Hypothalamus (tissue), 51 donors: Measurements from ENCODE around the gene NFIL3.

Experiments
- DNase-seq, 51 donors: peaks; one replicate each; lab custom pipeline; 2025; lab: John Stamatoyannopoulos, UW

NFIL3 gene

GRCh38 chr9:91422758-91423711, 597 bp downstream of the NFIL3 start:
- DNase-seq, result peak in 36 of 51 donors; percentile 14 to 88 (median 42)

GRCh38 chr9:91421971-91422757, 1.5 kb downstream of the NFIL3 start:
- peak in 2 of 51 donors; percentile 42 to 78 for DNase-seq

DNA sequence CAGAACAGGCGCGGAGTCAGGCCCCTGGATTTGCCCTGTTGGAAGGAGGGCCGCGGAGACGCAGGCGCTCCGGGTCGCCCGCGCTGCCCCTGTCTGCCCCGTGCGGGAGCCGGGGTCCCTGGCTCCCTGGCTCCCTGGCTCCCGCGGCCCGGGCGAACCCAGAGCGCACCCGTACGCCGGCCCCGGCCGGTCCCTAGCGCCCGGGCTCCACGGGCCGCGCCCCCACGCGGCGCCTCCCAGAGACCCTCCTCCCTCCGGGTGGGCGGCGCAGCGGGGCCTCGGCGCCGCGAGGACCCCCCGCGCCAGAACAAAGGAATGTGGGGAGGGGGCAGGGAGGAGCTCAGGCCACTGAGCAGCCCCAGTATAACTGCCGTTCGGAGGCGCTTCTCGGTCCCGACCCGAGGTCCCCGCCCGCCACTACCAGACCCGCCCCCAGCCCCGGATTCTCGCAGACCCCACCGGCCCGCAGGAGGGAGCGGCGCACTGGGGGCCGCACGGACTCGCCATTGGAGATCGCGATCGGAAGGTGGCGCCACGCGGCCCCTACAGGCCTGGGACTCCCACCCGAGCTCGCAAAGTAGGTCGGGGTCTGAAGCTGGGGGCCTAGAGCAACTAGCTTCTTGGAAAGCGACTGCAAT, 2.4 kb downstream of the NFIL3 start:
- peak in 17 of 51 donors; percentile 4 to 44 (median 26) for DNase-seq

DNA sequence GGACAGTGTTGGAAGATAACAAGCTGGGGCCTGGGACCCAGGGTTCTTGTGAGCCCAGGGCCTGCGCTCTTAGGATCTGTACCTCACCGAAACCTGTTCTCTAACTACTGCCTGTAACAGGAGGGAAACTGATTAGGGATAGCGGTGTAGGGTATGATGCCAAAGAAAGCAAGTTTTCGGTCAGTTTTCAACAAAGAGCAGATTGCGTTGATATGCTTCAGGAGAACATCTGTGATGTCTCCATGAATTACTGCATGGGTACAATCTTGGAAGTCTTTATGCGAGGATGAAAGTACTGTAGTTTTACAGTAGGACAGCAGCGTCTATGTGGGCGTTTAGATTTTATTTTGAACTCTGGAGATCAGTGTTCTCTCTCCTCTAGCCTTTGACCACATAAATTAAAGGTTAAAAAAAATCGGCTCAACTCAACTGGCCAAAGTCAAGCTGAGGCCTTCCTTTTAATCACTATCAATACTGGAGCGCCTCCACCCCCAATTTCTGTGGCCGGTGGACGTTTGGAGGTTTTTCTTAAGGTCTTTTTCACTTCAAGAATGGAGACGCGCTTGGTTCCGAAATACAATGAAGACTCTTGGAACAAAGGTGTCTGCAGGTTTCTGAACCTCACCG, 3.0 kb downstream of the NFIL3 start:
- no peak for DNase-seq

- DNase-seq, result peak in 1 of 51 donors; percentile 10
These were observed 4.1 kb downstream of the NFIL3 start for GRCh38 chr9:91419222-91420191.

DNA sequence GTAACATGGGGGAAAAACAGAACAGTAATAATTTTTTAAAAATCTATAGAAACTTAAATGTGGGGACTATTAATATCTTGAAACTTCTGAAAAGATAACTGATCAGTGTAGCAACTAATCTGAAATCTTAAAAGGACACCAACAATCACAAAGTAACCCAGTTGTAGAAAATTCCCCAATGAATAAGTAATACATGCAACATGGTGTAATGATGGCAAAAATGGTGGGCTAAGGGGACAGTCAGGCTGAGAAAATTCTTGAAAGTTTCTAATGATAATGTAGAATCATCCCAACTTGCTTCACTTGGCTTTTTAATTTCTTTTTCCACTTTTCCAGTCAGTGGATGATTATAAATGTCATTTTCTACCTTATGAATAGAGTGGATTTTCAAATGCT, 5.4 kb downstream of the NFIL3 start:
- no peak for DNase-seq

- no peak for DNase-seq
These were observed 5.9 kb downstream of the NFIL3 start for GRCh38 chr9:91417602-91418214.

DNA sequence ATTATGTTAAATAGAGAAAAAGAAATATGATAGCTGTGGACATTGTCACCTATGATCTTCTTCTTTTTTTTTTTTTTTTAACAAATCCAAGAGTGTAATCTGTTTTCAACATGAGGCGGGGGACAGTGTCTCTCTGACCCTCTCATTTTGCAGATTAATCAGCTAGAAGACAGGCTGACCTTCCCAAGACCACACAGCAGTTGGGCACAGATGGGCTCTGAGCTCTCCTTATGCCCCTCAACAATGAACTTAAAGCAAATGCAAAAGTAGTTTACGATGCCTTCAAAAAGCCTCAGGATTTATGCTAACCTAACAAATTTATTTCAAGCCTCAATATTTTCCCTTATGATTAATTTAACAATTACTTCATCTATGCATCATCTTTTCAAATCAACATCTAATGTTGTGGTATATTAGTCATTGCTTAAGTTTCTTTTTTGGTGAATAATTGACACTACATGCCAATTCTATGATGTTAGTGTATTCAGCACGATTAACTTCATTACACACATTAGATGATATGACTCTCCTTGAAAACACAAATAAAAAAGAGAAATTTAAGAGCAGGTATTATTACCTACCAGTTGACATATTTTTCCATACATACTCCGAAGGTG, 7.4 kb downstream of the NFIL3 start:
- DNase-seq, result no peak

- no peak for DNase-seq
These were observed 8.3 kb downstream of the NFIL3 start for GRCh38 chr9:91415290-91415689.

- DNase-seq, result no peak
These were observed 10.7 kb downstream of the NFIL3 start for GRCh38 chr9:91412941-91413340.

GRCh38 chr9:91411096-91411771, 12.4 kb downstream of the NFIL3 start:
- DNase-seq, result no peak

DNA sequence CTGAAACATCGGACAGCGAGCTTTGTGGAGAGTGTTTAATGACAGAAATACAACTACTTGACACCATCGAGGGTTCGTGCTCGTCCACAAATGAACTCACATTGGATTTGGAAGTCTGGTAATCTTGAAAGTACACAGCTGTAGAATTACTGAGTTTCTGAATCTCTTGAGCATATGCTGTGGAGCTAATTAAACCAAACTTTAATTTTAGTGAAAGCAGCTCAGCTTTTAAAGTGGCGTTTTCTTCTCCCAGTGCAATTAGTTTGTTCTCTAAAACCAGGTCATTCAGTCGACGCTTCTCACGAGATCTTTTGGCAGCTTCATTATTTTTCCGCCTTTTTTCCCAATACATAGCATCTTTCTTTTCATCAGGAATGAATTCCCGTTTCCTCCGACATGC, 13.5 kb downstream of the NFIL3 start:
- DNase-seq, result no peak

DNA sequence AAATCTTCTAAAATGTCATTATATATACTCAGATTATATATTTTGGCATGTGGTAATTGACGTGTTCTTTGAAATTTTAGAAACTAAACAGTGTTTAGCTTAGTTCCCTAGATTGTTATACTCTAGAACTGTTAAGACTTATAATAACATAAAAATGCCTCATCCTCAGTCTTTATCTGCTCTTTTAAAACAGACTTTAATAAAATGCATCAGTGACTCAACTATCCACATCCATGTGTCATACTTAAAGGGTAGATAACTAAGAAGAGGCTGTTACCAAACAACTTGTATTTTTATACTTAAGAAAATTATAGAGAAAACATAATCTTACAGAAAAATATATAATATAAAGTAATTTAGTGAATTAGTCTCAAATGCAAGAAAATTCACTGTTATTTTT, 15.2 kb downstream of the NFIL3 start:
- DNase-seq, result no peak

GRCh38 chr9:91407580-91408318, 15.9 kb downstream of the NFIL3 start:
- DNase-seq, result peak in 1 of 51 donors; percentile 25

GRCh38 chr9:91405343-91406077, 18.1 kb downstream of the NFIL3 start:
- DNase-seq, result no peak
